ENCODE measurements around the gene ABCG1.

Gene ABCG1

DNA sequence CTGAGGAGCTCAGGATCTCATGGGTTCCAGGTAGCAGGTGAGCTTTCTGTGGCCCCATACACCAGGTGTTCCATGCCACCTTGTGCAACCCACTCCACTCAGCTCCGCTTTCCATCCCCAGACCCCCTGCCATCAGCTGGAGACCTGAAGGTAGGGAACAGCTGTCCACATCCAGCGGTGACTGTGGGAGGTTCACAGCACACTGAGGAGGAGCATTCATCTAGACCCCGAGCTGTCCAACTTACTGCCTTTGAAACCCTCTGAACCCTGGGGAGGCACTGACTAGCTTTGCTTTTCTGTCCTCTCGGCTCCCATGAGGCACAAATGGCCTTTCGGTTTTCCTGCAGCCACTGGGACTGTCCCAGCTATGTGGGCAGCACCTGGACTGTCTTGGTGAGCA, 27.9 kb upstream of the ABCG1 start:
- TF ChIP-seq BHLHE40 (IDR thresholded peaks at IDR 0.05; ENCODE audit: borderline replicate concordance) (no peak), CTBP1 (IDR thresholded peaks at IDR 0.05; ENCODE audit: borderline replicate concordance) (no peak), SUZ12 (IDR thresholded peaks at IDR 0.05) (no peak), ZNF384 (IDR thresholded peaks at IDR 0.05) (no peak), NFRKB (IDR thresholded peaks at IDR 0.05) (no peak), SP1 (IDR thresholded peaks at IDR 0.05) (no peak), FOXM1 (IDR thresholded peaks at IDR 0.05; ENCODE audit: borderline replicate concordance) (no peak), FOXK2 (IDR thresholded peaks at IDR 0.05) (no peak), FOXA1 (IDR thresholded peaks at IDR 0.05) (no peak)
- TF ChIP-seq, protein P1, sequence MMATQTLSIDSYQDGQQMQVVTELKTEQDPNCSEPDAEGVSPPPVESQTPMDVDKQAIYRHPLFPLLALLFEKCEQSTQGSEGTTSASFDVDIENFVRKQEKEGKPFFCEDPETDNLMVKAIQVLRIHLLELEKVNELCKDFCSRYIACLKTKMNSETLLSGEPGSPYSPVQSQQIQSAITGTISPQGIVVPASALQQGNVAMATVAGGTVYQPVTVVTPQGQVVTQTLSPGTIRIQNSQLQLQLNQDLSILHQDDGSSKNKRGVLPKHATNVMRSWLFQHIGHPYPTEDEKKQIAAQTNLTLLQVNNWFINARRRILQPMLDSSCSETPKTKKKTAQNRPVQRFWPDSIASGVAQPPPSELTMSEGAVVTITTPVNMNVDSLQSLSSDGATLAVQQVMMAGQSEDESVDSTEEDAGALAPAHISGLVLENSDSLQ (IDR thresholded peaks at IDR 0.05) = no peak
- POLR2A ChIA-PET = interaction anchor here (1.2 kb wide), 3 partner anchors 8 to 29 kb away, joined by 3 read pairs; no protein-coding TSS in a partner anchor
- DNase-seq (ENCODE audit: extremely low spot score) = no peak
- CTCF ChIA-PET = interaction anchor here (0.9 kb wide), 1 partner anchor 68 kb away, joined by 4 read pairs; no protein-coding TSS in a partner anchor

DNA sequence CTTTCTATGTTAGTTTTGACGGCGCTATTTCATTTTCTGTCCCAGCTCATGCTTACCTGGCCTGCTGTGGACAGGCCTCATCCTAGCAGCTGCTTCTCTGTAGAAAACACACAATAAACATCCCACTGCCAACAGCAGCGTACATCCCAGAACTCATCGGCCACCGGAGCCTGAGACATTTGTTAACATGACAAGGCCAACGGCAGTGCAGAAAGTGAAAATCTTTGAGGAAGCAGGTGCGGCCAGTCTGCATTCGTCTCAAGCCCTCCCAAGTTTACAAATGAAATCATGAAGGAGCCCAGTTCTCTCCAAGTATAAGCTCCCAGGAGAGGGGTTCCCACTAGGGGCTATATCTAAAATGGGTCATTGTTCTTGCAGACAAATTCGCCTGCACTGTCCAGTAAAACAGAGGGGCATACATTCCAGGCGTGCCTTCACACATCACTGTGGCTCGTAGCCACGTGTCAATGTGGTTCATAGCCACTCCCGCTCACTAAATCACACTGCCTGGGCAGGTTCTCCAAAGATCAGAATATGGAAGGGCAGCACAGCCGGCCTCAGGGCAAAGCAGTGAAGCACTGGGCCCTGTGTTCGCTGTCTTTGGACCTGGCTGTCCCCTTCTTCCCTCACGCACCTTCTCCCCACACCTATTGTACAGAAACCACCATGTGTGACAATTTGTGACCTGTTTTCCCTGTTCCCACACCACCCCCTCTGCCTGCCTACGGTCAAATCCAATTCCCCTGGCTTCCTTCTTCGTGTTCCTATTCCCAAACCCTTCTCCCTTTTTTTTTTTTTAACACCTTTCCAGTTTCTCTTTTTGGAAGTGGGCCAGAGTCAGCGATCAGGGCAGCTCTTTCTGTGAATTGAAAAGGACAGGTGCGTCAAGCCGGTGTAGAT, 27.0 kb upstream of the ABCG1 start:
- no peak for DNase-seq (ENCODE audit: extremely low spot score)
- ChIA-PET POLR2A (interaction anchor here (1.2 kb wide), 3 partner anchors 7 to 28 kb away, joined by 3 read pairs; no protein-coding TSS in a partner anchor), CTCF (interaction anchor here (0.9 kb wide), 1 partner anchor 67 kb away, joined by 4 read pairs; no protein-coding TSS in a partner anchor)
- TF ChIP-seq SUZ12 (IDR thresholded peaks at IDR 0.05) = no peak
- no peak for TF ChIP-seq NFRKB (IDR thresholded peaks at IDR 0.05)
- TF ChIP-seq HDGF (IDR thresholded peaks at IDR 0.05; ENCODE audit: borderline replicate concordance) = no peak
- no peak for TF ChIP-seq ZNF384 (IDR thresholded peaks at IDR 0.05)
- TF ChIP-seq BHLHE40 (IDR thresholded peaks at IDR 0.05; ENCODE audit: borderline replicate concordance) = no peak
- no peak for TF ChIP-seq CTBP1 (IDR thresholded peaks at IDR 0.05; ENCODE audit: borderline replicate concordance)
- TF ChIP-seq, protein P1 (IDR thresholded peaks at IDR 0.05) = no peak

GRCh38 chr21:42193131-42193671, 25.7 kb upstream of the ABCG1 start:
- CTCF ChIA-PET = interaction anchor here (1.4 kb wide), 1 partner anchor 65 kb away, joined by 3 read pairs; no protein-coding TSS in a partner anchor
- no peak for DNase-seq (ENCODE audit: extremely low spot score)
- TF ChIP-seq ZNF384 (IDR thresholded peaks at IDR 0.05) = no peak
- POLR2A ChIA-PET = no interaction called here

- CTCF ChIA-PET = interaction anchor here (1.4 kb wide), 1 partner anchor 65 kb away, joined by 3 read pairs; no protein-coding TSS in a partner anchor
- no peak for TF ChIP-seq ZNF384 (IDR thresholded peaks at IDR 0.05)
- no peak for TF ChIP-seq NFRKB (IDR thresholded peaks at IDR 0.05)
- no peak for TF ChIP-seq FOXM1 (IDR thresholded peaks at IDR 0.05; ENCODE audit: borderline replicate concordance)
- TF ChIP-seq, protein P1 (IDR thresholded peaks at IDR 0.05) = no peak
- no peak for TF ChIP-seq L3MBTL2 (conservative IDR thresholded peaks at IDR 0.05)
- no peak for TF ChIP-seq BHLHE40 (IDR thresholded peaks at IDR 0.05; ENCODE audit: borderline replicate concordance)
- no peak for TF ChIP-seq SUZ12 (IDR thresholded peaks at IDR 0.05)
- TF ChIP-seq ELF4 (IDR thresholded peaks at IDR 0.05) = no peak
- no peak for TF ChIP-seq TARDBP (IDR thresholded peaks at IDR 0.05)
- TF ChIP-seq LEF1 (IDR thresholded peaks at IDR 0.05; ENCODE audit: borderline replicate concordance) = no peak
- TF ChIP-seq HDGF (IDR thresholded peaks at IDR 0.05; ENCODE audit: borderline replicate concordance) = no peak
- no peak for TF ChIP-seq ARNT (IDR thresholded peaks at IDR 0.05)
- POLR2A ChIA-PET = no interaction called here
- no peak for DNase-seq (ENCODE audit: extremely low spot score)
These were observed 25.2 kb upstream of the ABCG1 start for GRCh38 chr21:42193721-42194120.

DNA sequence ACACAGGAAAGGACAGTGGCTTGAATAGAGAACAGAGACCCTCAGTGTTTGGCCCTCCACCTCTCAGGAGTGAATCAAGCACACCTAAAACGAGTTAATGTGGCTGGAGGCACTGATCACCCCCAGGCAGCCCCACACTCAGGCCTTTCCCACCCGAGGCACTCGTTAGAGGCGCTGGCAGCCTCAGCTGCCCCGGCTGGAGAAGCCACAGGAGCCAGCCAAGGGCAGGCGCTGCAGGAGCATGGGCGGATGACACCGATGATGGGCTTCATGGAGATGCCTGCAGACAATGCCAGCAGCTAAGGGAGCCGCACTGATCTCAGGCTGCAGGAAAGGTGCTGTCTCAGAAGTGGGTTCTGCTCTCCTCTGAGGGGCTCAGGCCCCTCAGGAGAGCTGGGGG, 24.1 kb upstream of the ABCG1 start:
- no peak for DNase-seq (ENCODE audit: extremely low spot score)
- ChIA-PET CTCF (no interaction called here), POLR2A (no interaction called here)
- TF ChIP-seq BHLHE40 (IDR thresholded peaks at IDR 0.05; ENCODE audit: borderline replicate concordance) (no peak), ZNF384 (IDR thresholded peaks at IDR 0.05) (no peak), CTBP1 (IDR thresholded peaks at IDR 0.05; ENCODE audit: borderline replicate concordance) (no peak), L3MBTL2 (conservative IDR thresholded peaks at IDR 0.05) (no peak), ARNT (IDR thresholded peaks at IDR 0.05) (no peak), SP1 (IDR thresholded peaks at IDR 0.05) (no peak), SUZ12 (IDR thresholded peaks at IDR 0.05) (no peak), NFRKB (IDR thresholded peaks at IDR 0.05) (no peak), FOXK2 (IDR thresholded peaks at IDR 0.05) (no peak), LEF1 (IDR thresholded peaks at IDR 0.05; ENCODE audit: borderline replicate concordance) (no peak), FOXM1 (IDR thresholded peaks at IDR 0.05; ENCODE audit: borderline replicate concordance) (no peak), HDGF (IDR thresholded peaks at IDR 0.05; ENCODE audit: borderline replicate concordance) (no peak), FOXA1 (IDR thresholded peaks at IDR 0.05) (no peak), TARDBP (IDR thresholded peaks at IDR 0.05) (no peak), ELF4 (IDR thresholded peaks at IDR 0.05) (no peak)
- TF ChIP-seq, protein P1 (IDR thresholded peaks at IDR 0.05) = no peak

Measured in HEK293T (cell line).